HUES6 (cell line): ENCODE results near the gene RAB7B.

Experiments used
- H3K27ac ChIP-seq: 2 replicates; pipeline ENCODE4 v1.7.0; 2013; ENCODE audit warnings: low read depth, mild to moderate bottlenecking, low read length, inconsistent platforms
- H3K27me3 ChIP-seq: 2 replicates; pipeline ENCODE4 v1.6.1; 2013; ENCODE audit warnings: low read length; ENCODE audit not compliant: control insufficient read depth, insufficient read depth
- H3K36me3 ChIP-seq: 2 replicates; pipeline ENCODE4 v1.6.1; 2013; ENCODE audit warnings: low read length; ENCODE audit not compliant: control insufficient read depth, insufficient read depth
- H3K4me1 ChIP-seq: 2 replicates; pipeline ENCODE4 v1.6.1; 2013; ENCODE audit warnings: low read length; ENCODE audit not compliant: control insufficient read depth, insufficient read depth
- H3K4me3 ChIP-seq: 2 replicates; pipeline ENCODE4 v1.5.1; 2013; ENCODE audit warnings: low read depth, low read length
- H3K9ac ChIP-seq: one replicate; pipeline ENCODE4 v1.6.1; 2013; ENCODE audit warnings: mild to moderate bottlenecking, low read length
- H3K9me3 ChIP-seq: 2 replicates; pipeline ENCODE4 v1.6.1; 2013; ENCODE audit warnings: low read depth, low read length; ENCODE audit not compliant: control insufficient read depth, insufficient read depth

RAB7B gene

GRCh38 chr1:206037581-206037980, 34.4 kb upstream of the RAB7B start:
- H3K27ac ChIP-seq: no peak overlapping the region
- no peak overlapping the region for H3K4me3 ChIP-seq
- no peak overlapping the region for H3K9ac ChIP-seq
- no peaks in the 10 kb centered on the region for H3K27me3 ChIP-seq
- H3K36me3 ChIP-seq: no peaks in the 10 kb centered on the region
- no peaks in the 10 kb centered on the region for H3K9me3 ChIP-seq
- H3K4me1 ChIP-seq: peaks cover 15% of the 10 kb centered on the region

GRCh38 chr1:206036663-206037455, 33.7 kb upstream of the RAB7B start:
- no peaks in the 10 kb centered on the region for H3K36me3 ChIP-seq
- no peaks in the 10 kb centered on the region for H3K9me3 ChIP-seq
- no peak overlapping the region for H3K27ac ChIP-seq
- H3K27me3 ChIP-seq: no peaks in the 10 kb centered on the region
- no peak overlapping the region for H3K4me3 ChIP-seq
- H3K9ac ChIP-seq: no peak overlapping the region
- peaks cover 15% of the 10 kb centered on the region for H3K4me1 ChIP-seq

GRCh38 chr1:206035027-206035426, 31.8 kb upstream of the RAB7B start:
- no peak overlapping the region for H3K9ac ChIP-seq
- no peaks in the 10 kb centered on the region for H3K27me3 ChIP-seq
- no peaks in the 10 kb centered on the region for H3K9me3 ChIP-seq
- peaks cover 12% of the 10 kb centered on the region for H3K4me1 ChIP-seq
- H3K36me3 ChIP-seq: no peaks in the 10 kb centered on the region
- H3K27ac ChIP-seq: no peak overlapping the region
- H3K4me3 ChIP-seq: no peak overlapping the region

- Histone ChIP-seq H3K9ac (no peak overlapping the region), H3K36me3 (no peaks in the 10 kb centered on the region), H3K27ac (no peak overlapping the region), H3K27me3 (no peaks in the 10 kb centered on the region), H3K4me1 (peaks cover 3% of the 10 kb centered on the region; the same call in 1 of the 2 replicates), H3K9me3 (no peaks in the 10 kb centered on the region), H3K4me3 (no peak overlapping the region)
These were observed 29.4 kb upstream of the RAB7B start for GRCh38 chr1:206032380-206033140.

GRCh38 chr1:206030714-206031113, 27.5 kb upstream of the RAB7B start:
- H3K9me3 ChIP-seq: no peaks in the 10 kb centered on the region
- H3K4me3 ChIP-seq: no peak overlapping the region
- no peaks in the 10 kb centered on the region for H3K36me3 ChIP-seq
- H3K4me1 ChIP-seq: peaks cover 3% of the 10 kb centered on the region; the same call in 1 of the 2 replicates
- no peak overlapping the region for H3K9ac ChIP-seq
- no peak overlapping the region for H3K27ac ChIP-seq
- no peaks in the 10 kb centered on the region for H3K27me3 ChIP-seq

- Histone ChIP-seq H3K9me3 (no peaks in the 10 kb centered on the region), H3K27me3 (no peaks in the 10 kb centered on the region), H3K4me3 (no peak overlapping the region), H3K36me3 (no peaks in the 10 kb centered on the region), H3K9ac (no peak overlapping the region), H3K4me1 (peaks cover 3% of the 10 kb centered on the region; the same call in 1 of the 2 replicates), H3K27ac (no peak overlapping the region)
These were observed 27.0 kb upstream of the RAB7B start for GRCh38 chr1:206030191-206030590.

GRCh38 chr1:206029484-206029883, 26.3 kb upstream of the RAB7B start:
- peaks cover 3% of the 10 kb centered on the region; the same call in 1 of the 2 replicates for H3K4me1 ChIP-seq
- H3K27ac ChIP-seq: no peak overlapping the region
- H3K36me3 ChIP-seq: no peaks in the 10 kb centered on the region
- no peaks in the 10 kb centered on the region for H3K27me3 ChIP-seq
- no peak overlapping the region for H3K9ac ChIP-seq
- no peaks in the 10 kb centered on the region for H3K9me3 ChIP-seq
- no peak overlapping the region for H3K4me3 ChIP-seq

- H3K4me1 ChIP-seq: no peaks in the 10 kb centered on the region
- no peaks in the 10 kb centered on the region for H3K27me3 ChIP-seq
- H3K4me3 ChIP-seq: no peak overlapping the region
- no peak overlapping the region for H3K9ac ChIP-seq
- H3K36me3 ChIP-seq: no peaks in the 10 kb centered on the region
- H3K9me3 ChIP-seq: no peaks in the 10 kb centered on the region
- H3K27ac ChIP-seq: no peak overlapping the region
These were observed 22.2 kb upstream of the RAB7B start for GRCh38 chr1:206025283-206025820.

GRCh38 chr1:206023695-206024094, 20.5 kb upstream of the RAB7B start, which contains the start of gene CTSE:
CTSE (minus strand) TSS chr1:206023895; CDS start chr1:206023791, 104 bp downstream.
- Histone ChIP-seq H3K4me1 (no peaks in the 10 kb centered on the region), H3K27me3 (no peaks in the 10 kb centered on the region), H3K9me3 (no peaks in the 10 kb centered on the region), H3K27ac (no peak within 1 kb of the TSS), H3K36me3 (no peaks in the 10 kb centered on the region), H3K9ac (no peak within 1 kb of the TSS), H3K4me3 (no peak within 1 kb of the TSS)

GRCh38 chr1:206022766-206023165, 19.6 kb upstream of the RAB7B start:
- Histone ChIP-seq H3K9ac (no peak overlapping the region), H3K27me3 (no peaks in the 10 kb centered on the region), H3K27ac (no peak overlapping the region), H3K4me1 (no peaks in the 10 kb centered on the region), H3K4me3 (no peak overlapping the region), H3K9me3 (no peaks in the 10 kb centered on the region), H3K36me3 (no peaks in the 10 kb centered on the region)
